HG03135 (cell line): ENCODE results near the gene C16orf96.
A peak's percentile ranks its signal among the peaks of the same experiment; 100 is the strongest.

Source experiments
- ATAC-seq: cut with Tn5 transposase; IDR thresholded peaks from one replicate; pipeline ENCODE4 v1.9.1; 2021; ENCODE audit warnings: mild to moderate bottlenecking, moderate library complexity; ENCODE audit not compliant: unreplicated experiment

C16orf96 gene

DNA sequence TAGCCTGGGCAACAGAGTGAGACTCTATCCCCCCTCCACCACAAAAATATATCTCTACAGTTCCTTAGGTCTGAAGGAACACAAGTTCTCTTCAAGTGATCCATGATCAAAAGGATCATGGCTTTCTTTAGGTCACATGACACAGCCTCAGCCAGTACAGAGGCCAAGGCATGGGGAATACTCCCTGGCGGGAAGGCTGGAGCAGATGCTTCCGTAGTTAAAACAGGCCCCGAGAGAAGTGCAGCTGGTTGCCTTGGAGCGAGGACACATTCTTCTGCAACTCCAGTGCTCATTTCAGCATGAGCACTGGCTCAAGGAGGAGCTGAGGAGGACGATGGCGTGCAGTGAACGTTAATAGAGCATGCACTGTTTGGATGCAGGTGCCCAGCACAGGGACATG, 31.1 kb upstream of the C16orf96 start:
- ATAC-seq = no peak

DNA sequence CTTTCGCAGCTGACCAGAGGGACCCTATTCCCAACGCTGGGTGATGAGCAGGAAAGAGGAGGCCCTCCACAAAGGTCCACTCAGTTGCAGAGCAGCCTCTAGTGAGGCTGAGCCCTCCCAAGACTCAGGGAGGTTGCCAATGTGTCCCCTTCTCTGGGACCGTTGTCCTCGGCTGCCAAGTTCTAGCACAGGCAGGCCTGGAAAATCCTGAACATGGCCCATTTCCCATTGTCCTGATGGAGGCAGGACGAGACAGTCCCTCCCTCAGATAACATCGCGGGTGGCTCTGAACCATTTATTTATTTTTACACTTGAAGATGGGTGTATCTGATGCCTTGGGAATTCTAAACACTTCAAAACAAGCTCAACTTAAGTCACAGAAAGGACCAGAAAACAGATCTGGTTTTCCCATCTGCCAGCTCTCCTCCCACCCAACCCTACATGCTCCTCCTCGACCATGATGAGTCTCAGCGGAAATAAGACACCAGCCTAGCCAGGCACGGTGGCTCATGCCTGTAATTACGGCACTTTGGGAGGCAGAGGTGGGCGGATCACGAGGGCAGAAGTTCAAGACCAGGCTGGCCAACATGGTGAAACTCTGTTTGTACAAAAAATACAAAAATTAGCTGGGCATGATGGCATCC, 30.4 kb upstream of the C16orf96 start:
- no peak for ATAC-seq

DNA sequence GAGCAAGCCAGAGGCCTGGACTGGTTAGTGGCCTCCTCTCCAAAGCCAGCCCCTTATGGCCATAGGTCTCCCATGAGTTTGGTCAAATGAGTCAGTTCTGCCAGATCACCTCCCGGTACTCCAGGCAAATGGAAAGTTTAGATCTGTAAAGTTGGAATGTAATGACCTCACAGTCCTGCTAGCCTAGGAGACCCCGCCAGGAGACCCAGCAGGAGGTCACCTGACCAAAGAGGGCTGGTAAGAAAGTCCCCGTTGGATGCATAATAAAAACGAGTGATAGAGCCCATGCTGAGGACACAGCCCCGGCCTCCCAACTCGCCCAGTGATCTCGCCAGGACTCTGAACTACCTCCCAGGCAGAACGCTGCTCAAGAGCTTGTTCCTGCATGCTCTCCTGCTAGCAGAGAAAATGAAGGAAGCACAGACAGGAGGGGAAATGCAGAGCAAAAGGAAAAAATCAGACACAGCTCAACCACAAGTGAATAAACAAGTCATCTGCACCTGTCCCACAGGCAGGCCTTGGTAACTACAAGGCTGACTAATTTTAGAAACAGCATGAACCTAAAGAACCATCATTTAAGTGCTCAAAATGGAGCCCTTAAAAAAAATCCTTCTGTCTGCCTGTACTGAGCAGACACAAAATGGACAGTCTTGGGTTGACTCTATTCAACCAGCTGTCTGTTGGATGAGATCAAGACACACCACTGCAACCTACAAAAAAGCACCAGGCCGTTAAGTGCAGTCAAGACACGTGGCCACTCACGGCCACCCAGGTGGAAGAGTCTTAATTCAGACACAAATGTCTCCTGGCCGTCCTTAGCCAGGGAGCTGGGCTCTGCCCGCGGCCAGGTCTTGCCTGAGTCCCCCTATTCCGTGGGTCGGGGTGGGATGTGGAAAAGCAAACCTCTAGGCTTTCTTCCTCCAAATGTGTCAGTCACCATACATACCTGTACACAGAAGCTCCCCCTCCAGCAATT, 26.8 kb upstream of the C16orf96 start:
- ATAC-seq = no peak

DNA sequence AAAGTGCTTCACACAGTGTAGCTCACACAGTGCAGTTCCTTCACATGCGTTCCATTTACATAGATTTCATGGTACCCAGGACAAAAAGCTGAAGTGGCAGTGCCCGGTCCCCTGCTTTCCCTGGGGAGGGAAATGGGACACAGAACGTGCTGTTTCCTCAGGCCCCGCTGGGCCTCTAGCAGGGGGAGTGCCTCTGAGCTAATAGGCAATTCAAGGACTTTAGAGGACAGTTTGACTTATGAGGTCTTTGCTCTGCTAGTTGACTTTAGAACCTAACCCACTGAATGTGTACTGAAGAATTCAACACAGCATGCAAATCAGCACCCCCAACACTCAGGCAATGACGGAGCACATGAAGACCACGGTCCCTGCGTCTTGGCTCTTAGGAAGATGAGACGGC, 24.3 kb upstream of the C16orf96 start:
- no peak for ATAC-seq

DNA sequence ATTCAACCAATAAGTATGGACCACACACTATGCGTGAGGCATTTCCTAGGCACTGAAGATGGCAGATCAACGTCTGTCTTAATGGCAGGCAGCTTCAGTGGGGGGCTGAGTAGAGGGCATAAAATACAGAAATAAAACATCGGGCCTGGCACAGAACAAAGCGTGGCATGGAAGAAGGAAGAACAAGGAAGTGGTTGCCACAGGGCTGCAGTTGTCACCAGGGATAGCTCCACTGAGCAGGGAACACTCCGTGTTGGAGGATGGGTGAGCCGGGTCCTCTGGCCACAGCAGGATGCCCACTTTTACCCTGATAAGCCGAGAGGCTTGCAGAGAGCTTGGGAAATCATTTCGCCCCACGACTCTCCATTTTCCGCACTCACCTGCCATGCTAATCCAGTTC, 23.9 kb upstream of the C16orf96 start:
- ATAC-seq = no peak

DNA sequence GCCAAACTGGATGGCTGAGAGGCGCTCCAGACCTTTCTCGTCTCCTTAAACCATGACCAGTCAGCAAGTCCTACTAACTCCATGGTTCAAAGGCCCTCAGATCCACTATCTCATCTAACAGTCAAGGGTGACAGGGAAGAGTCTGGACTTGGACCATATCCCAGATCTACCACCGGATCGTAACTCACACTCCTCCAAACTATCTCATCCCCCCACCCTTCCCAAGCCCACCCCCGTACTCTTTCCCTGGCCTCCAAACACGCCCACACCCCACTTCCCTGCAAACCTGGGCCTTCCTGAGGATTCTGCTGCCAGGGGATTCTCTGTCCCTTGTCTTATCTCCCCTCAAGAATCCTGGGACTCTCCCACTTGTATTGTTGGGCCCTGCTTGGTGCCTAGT, 22.6 kb upstream of the C16orf96 start:
- ATAC-seq = no peak

DNA sequence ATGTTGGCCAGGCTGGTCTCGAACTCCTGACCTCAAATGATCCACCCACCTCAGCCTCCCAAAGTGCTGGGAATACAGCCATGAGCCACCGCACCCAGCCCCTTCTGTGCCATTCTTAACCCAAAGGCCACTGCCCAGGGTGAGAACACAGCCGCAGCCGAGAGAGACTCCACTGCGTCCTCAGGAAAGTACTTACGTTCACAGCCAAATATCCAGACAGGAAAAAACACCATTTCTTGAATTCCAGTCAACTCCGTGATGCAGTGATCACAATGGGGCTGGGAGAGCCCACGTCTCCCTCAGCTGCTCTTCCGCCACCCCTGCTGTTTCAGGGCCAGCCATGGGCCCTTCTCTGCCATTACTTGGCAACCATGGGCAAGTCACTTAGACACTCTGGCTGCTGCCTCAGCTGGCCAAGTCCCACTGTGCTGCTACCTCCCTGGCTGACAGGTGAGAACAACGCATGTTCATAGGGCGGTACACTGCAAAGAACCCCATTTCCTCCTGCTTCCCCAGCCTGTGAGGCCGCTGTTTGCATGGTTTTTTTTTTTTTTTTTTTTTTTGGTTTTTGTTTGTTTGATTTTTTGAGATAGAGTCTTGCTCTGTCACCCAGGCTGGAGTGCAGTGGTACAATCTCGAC, 21.9 kb upstream of the C16orf96 start:
- no peak for ATAC-seq

DNA sequence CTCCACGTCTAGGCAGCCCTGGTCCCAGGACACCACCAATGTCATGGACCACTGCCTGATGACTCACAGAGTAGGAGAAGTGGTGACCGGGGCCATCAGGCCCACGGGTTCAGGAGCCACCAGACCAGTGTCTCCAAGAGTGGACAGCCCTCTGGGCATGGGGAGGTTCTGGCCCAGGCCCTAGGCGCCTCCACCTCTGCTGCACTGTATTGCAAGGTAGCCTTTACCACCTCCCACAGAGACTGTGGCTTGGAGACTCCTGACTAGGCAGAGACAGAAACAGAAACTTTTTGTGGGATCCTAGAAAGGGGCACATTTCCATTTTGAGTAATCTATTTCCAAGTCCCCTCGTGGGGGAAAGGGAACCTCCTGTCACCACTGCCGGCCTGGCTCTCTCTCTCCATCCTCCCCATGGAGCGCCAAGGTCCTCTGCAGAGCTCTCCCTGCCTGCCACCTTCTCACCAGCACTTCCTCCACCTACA, 20.5 kb upstream of the C16orf96 start:
- no peak for ATAC-seq

DNA sequence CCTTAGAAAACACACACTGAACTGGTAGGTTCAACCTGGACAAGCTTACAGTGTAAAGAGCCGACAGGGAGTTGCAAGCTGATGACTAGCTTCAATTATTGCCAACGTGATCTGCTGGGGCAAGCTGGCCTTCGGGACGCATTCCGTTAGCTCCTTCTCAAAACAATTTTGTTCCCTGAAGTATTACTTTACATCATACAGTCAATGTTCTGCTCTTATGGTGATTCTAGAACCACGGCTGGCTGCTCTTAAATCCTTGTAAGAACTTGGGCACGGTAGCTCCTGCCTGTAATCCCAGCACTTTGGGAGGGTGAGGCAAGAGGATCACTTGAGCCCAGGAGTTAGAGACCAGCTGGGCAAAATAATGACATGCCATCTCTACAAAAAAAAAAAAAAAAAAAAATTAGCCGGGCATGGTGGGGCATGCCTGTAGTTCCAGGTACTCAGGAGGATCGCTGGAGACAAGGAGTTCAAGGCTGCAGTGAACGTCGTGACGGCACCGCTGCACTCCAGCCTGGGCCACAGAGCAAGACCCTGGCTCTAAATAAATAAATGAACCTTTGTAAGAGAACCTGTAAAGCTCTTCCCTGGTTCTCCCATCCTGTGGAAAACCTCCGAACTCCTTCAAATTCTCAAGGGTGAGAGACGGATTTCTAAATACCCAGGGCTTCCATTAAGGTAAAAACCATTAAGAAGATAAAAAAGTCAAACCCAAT, 19.6 kb upstream of the C16orf96 start:
- no peak for ATAC-seq

DNA sequence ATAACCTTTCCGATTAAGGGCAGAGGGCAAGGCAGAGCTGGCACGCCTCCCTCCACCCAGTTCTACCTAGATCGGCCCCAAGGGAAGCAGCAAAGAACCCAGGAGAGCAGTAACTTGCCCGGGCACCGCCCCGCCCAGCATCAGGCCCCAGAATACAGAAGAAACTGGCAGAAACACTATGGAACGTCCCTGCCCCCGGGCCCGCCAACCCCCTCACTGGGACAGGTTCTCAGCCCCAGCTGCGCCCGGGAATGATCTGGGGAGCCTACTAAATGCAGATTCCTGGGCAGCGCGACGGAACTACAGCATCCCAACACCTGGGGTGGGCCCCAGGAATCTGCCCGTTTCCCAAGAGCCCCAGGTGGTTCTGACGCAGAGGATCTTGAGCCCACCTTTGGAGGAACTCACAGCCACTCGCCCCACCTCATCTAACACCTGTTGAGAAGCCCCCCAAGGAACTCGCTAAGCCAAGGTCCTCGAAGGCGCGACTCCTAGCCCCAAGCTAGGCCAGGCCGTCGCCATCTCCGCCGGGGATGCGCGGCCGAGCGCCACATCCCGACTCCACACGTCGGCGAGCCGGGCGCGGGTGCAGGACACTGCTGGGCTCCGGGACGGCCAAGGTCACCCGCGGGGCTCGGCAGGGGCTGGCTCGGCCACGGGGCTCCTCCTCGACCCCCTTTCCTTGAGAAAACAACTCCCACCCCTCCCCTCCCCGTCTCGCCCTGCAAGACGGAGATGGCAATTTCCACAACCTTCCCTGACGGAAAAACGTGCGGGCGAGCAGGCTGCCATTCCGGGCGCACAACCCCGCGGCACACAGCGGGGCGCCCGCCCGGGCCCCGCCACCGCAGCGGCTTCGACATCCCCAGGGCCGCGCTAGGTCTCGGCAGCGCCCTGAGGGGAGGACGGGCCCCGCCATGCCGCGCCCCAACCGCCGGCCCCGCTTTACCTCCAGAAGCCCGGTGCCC, 18.5 kb upstream of the C16orf96 start:
- ATAC-seq = peak; percentile 21

DNA sequence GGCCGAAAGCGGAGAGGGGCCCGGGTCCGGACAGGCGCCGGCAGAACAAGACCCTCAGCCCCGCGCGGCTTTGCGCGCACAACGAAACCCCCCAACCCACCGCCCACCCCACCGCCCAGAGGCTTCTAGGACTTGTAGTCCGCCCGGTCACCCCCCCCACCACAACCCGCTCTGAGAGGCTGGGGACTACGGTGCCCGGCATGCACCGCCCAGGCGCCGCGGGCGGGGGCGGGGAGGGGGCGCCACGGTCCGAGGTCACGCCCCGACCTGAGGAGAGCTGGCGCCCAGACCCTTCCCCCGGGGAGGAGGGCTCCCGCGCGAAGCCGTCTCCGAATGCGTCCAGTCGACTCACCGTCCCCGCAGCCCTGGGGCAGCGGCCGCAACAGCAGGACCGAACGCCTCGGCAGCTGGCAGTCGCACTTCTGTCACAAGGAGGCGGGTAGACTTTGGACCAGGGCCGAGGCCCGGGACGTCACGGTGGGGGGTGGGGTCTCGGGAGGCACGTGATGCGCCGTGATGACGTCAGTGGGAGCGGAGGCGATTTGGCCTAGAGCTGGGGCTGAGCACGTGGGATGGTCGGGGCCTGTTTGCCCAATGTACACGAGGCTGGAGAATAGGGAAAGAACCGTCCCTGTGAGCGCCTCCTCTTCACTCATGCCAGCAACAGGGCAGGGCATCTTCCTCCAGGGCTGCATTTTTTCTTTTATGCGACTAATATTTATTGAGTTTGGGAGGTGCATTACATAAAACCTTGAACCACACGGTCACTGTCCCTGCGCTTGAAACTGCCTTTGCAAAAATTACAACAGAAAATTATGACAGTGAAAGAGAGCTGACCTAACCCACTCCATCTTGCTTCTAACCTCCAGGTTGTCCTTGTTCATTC, 17.5 kb upstream of the C16orf96 start, which contains the start of gene CDIP1:
TSS of gene CDIP1 (minus strand) at position 424 of the 886 bp plus-strand sequence. CDS start 24,643 bp downstream, outside the sequence.
- peak; percentile 79 for ATAC-seq

DNA sequence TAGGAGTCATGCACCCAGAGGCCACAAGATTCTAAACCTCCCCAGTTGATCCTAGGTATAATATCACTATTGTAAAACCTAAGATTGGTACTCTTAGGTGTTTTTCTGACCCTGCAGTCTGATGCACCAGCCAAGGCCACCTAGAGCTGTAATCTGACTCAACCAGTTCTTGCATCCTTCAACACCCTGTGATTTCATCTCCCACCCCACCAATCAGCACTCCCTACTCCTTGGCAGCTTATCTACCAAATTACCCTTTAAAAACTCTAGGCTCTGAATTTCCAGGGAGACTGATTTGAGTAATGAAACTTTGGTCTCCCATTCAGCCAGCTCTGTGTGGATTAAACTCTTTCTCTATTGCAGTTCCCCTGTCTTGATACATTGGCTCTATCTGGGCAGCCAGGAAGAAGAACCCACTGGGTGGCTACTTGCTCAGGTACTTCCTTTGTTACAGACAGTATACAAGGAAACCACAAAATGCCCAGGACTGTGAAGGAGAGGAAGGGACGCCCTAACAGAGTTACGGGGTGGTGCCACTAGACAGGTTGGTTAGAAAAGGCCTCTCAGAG, 16.3 kb upstream of the C16orf96 start:
- ATAC-seq = no peak

DNA sequence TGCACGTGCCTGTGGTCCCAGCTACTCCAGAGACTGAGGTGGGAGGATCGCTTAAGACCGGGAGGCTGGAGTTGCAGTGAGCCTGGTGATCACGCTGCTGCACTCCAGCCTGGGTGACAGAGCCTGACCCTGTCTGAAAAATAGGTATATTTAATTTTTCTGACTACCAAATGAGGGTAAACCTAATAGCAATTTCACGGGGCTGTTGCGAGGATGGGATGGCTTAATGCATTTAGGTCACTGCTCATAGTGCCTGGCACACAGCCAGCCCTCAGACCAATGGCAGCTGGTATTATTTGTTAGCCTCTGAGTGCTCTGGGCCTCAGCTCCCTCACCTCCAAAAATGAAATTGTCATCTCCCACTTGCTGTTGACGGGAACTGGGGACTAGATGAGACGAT, 11.7 kb upstream of the C16orf96 start:
- no peak for ATAC-seq

DNA sequence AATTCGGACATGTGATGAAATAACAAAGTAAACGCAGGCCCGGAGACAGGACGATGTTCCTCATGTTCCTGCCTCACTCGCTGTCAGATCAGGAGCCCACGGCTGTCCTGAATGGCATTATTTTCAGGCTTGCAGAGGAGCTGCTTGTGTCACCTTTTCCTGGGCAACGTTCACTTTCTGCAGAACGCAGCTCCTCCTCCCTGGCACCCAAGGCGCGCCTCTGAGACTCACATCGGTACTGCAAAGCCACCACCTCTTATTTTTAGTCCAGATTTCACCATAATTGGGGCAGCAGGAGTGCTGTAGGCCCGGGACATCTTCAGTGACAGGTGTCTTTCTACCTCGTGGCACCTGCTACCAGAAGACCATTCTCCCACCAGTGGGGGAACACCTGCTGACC, 8.0 kb upstream of the C16orf96 start:
- no peak for ATAC-seq

DNA sequence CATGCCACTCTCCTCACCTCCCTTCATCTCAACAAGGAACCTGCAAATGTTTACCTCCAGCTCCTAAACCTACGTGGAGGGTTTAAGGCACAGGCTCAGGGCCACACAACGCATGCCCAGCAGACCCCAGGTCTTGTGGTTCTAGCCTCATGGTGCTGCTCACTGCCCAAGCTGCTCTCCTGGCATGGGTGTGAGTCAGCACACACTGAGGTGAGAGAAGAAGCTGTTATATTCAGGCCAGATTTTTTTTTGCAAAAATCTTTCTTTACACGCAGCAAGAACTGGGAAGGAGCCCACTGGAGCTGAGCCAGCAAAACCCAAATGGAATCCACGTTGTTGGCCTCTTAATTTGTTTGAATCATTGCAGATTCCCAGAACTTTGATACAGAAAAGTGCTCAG, 5.5 kb upstream of the C16orf96 start:
- ATAC-seq = no peak

DNA sequence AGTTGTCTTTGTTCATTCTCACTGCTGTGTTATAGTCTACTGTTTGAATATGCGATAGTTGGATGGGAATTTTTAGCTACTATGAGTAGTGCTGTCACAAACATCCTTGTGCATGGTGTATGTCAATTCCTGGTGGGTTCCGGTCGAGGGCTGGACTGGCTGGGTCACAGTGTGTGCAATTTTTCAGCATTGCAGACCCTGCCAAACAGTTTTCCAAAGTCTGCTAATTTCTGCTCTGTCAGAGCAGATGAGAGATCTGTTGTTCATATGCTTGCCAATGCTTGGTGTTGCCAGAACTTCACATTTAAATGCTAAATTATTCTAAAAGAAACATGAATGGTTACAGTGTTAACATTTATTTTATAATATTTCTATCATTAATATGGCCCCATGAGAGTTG, 3.6 kb upstream of the C16orf96 start:
- ATAC-seq = no peak

DNA sequence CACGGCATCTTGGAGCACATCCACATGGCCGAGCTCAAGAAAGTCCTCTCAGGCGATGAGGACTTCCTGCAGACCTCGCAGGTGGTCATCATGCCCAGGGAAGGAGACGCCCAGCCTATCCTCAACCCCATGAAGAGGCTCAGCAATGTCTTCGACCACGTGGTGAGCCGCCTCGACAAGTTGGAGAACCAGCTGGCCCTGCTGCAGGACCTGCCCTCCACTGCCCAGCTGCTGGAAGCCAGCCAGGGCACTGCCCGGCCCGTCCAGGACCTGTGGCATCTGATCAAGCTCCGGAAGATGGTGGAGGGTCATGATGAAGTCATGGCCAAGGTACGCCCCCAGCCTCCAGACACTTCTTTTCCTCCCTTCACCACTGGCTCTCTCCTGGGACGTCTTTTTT, 440 bp downstream of the C16orf96 start:
- ATAC-seq = no peak

DNA sequence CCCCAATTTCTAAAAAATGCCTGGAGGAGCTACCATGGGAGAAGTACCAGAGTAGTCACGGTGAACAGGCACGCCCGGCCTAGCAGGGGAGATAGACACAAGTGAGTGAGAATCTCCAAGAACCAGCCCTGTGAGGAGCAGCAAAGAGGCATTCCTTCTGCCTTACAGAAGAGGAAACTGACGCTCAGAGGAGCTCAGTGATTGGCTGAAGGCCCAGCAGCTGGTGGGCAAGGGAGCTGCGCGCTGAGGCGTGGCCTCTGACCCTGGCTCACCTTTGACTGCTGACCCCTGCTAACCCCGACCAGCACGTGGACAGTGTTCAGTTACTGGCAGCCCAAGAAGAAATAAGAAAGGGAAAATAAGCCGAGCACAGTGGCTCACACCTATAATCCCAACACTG, 1.8 kb downstream of the C16orf96 start:
- ATAC-seq = no peak
